SIG-M5 treated with dmso at 0.1 percent for 504 hours (cell line): ENCODE data around the gene ACAA2.

Source experiments
- DNase-seq: peaks from one replicate; lab custom pipeline; 2025; ENCODE audit not compliant: unreplicated experiment; lab: John Stamatoyannopoulos, UW

Gene ACAA2

GRCh38 chr18:49813319-49814146 is at the start of gene ACAA2:
Gene ACAA2, minus strand, starts transcription at chr18:49813533. Its CDS starts 49 bp downstream, at chr18:49813484.
- peak; percentile 86 for DNase-seq

DNA sequence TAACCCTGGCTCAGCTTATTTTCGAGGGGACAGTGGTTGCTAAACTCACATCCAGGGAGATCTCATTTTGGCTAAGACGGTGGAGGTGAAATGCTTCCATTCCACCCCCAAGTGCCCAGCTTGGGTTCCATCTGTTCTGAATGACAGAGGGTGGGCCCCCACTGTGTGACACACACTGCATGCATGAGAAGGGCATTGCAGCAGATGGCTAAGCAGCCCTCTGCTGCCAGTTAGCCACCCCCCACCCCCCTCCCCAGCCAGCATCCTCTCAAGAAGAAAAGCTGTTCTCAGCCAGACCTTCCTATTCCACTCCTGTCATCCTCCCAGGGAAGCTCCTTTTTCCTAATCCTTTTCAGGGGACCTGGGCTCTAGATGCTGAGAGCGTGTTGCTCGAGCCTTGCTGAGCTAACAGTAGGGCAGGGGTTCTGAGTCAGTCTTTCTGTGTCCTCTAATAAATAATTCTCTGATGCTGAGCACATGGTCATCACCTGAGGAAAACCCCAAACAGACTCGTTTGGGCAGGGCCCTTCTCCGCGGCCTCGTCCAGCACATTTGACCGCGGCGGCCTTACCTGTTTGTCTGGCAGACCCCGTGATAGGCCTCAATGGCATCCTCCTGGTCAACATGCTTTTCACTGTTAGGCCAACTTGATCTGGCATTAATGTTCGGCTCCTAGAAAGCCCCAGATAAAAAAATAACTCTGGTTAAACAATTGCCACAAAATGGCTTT is 49.5 kb upstream of the ACAA2 start:
- DNase-seq, result no peak

DNA sequence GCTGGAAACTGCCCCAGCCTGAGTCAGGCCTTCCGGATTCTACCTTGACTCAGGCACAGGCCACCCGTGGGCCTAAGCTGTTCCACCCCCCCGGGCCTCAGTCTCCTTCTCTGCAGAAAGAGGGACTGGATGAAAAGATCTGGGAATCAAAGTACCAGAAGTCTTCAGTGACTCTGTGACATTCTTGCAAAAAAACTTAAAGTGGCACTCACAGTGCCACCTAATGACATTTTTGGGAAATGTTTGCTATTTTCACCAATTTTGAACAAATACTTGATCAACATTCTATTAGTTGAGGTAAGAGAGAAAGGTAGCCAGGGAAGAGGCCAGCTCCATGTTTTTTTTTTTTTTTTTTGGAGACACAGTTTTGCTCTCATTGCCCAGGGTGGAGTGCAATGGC is 48.3 kb upstream of the ACAA2 start:
- DNase-seq, result peak; percentile 19

- no peak for DNase-seq
Measured at GRCh38 chr18:49859725-49860124, 46.4 kb upstream of the ACAA2 start.

DNA sequence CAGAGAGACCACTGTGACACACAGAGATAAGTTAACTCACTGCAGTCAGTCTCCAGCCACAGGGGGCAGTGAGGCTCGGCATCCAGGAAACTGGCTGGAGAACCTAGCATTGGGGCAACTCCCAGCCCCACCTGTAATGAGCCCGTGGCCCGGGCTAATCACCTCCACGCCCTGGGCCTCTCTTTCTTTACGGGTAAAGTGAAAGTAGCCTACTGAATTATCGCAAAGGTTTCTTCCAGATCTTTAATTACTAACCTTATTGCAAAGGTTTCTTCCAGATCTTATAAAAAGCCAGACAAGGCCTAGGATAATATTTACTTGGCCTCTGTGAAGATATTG is 45.7 kb upstream of the ACAA2 start:
- no peak for DNase-seq

- peak; percentile 35 for DNase-seq
Measured at GRCh38 chr18:49858309-49859020, 45.1 kb upstream of the ACAA2 start.

DNA sequence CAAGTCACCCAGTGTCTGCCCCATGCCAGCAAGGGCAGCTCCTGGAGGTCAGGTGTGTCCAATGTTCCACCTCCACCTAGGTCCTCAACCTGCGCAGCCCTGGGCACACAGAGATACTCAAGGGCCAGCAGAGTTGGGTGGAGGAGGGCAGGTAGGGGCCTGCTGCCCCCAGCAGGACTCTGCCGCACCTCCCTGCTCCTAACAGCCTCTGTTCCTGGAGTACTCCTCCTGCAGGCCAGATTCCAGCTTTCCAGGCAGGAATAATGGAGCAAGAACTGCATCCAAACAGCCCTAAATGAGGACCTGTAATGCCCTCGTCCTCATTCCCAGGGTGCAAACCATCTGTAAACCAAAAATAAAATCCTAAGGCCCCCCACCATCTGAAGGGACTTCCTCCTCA is 44.4 kb upstream of the ACAA2 start:
- no peak for DNase-seq

DNA sequence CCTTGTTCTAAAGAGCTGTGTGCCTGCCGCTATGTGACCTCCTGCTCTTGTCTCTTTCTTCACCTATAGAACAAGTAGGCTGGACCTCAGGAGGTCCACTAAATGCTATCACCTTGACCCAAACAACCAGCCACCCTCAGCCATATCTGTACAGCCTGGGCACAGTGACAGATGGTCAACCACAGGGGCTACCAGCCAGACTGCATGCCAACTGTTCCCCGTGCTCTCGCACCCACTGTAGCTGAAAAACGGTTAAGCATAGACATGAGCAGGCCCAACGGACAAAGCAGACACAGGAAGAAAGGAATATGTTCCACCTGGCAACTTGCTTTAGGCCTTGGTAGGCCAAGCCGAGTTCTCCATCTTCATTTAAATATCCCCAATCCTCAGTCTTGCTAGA is 43.2 kb upstream of the ACAA2 start:
- DNase-seq, result no peak

DNA sequence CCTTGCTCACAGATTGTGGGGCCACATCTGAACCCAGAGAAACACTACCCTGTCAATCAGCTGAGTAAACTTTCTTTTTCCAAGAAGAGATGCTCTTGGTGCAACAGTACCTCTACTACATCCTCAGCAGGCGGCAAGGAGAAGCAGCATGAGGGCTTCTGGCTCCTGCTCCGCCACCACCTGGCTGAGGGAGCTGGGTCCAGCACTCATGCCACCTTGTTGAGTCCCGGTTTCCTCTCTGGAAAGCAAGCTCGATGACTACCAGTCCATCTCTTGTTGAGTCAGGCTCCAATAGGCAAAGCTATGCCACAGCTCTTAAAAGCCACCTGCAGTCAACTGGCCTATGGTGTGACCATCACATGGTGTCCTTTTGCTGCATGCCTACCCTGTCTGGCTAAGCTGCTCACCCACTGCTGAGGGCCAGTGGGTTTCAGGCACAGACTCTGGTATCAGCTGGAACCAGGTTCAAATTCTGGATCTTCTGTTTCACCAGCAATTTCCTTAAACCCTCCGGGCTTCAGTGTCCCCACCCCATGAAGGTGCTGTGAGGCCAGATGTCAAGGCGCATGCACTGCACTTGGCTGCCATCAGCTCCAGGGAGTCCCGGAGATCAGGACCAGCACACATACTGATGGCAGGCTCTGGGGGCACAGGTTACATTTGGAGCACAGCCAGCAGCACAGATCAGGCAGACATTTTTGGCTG is 42.5 kb upstream of the ACAA2 start:
- no peak for DNase-seq

- DNase-seq, result no peak
Measured at GRCh38 chr18:49854681-49855080, 41.3 kb upstream of the ACAA2 start.

DNA sequence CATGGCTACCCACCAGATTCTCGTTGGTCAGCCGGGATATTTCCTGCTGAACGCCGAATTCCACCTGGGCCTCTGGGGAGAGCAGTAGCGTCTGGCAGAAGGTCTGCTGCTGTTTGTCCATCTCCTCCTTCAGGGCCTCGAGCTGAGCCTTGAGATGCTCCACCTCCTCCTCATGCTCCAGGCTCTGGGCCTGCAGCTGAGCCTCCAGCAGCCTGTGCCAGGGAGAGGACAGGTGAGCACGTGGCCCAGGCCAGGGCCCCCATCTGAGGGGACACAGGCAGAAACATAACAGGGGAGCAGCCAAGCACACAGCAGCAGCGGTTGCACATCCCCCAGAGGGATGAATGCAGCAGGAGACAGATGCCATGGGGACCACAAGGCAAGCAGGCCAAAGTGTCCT is 40.1 kb upstream of the ACAA2 start:
- no peak for DNase-seq

DNA sequence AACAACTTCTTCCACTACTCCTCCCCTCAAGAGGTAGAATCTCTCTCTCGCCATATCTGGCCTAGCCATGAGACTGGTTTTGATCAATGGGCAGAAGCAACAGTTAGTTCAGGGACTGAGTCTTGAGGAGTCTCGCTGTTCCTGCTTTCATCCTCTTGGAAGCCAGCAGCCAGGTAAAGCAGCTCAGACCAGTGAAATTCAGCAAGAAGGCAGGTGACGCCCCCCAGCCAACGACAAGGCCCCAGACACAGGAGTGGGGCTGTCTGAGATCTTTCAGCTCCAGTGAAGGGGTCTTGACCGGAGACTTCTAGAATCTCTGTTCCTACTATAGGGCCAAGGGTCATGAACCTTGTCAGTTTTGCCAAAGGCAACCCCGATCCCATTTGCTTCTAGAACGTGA is 39.7 kb upstream of the ACAA2 start:
- no peak for DNase-seq

- no peak for DNase-seq
Measured at GRCh38 chr18:49851624-49852023, 38.3 kb upstream of the ACAA2 start.

- DNase-seq, result no peak
Measured at GRCh38 chr18:49850636-49851035, 37.3 kb upstream of the ACAA2 start.

- DNase-seq, result peak; percentile 24
Measured at GRCh38 chr18:49849331-49850217, 36.2 kb upstream of the ACAA2 start.

GRCh38 chr18:49848115-49848514 is 34.8 kb upstream of the ACAA2 start:
- no peak for DNase-seq

- DNase-seq, result no peak
Measured at GRCh38 chr18:49847524-49847923, 34.2 kb upstream of the ACAA2 start.

DNA sequence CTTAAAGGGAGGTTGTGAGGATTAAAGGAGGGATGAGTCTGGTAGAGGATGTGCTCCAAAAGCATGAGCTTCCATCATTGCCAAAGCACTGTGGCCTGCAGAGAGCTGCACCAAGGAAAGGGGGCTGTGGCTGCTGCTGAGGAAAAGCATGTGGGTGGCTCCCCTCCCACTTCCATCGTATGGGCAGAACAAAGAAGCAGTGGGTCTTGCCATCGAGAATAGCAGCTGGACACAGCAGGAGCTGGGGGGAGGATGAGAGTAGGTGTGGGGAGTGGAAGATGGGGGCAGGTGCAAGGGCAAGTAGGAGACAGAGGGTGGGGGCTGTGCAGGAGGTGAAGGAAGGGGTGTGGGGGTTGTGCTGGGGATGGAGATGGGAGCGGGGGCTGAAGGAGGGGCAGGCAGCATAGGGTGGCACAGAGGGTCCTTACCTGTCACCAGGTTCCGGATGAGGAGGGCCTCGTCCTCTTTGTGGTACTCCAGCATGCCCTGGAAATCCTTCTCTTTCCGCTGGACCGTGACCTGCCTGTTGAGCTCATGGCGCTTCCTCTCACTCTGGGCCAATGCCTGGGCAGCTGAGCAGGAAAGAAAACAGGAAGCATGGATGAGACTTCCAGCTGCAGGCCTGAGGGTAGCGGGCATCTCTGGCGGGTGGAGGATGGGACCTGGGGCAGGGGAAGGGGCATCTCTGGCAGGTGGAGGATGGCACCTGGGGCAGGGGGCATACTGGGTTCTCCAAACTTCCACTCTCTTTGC is 33.6 kb upstream of the ACAA2 start:
- no peak for DNase-seq

GRCh38 chr18:49846361-49846662 is 33.0 kb upstream of the ACAA2 start:
- no peak for DNase-seq
